K562 (cell line): Measurements from ENCODE around the gene TAS2R39.

Experiments
- BCL6 ChIP-seq: fragments of 250-450 bp; sonication (Bioruptor Pico); IDR thresholded peaks from 2 replicates; pipeline ENCODE4 v1.4.0; 2020
- PHB ChIP-seq: fragments of 250-450 bp; sonication (Bioruptor Pico); IDR thresholded peaks from 2 replicates; pipeline ENCODE4 v1.5.0; 2021
- POLR3G ChIP-seq: IDR thresholded peaks from 2 replicates; pipeline ENCODE4 v1.6.1; 2011; ENCODE audit not compliant: insufficient read length, insufficient replicate concordance; ENCODE audit errors: extremely low read depth
- RBM39 ChIP-seq: fragments of 200-400 bp; formaldehyde crosslinking; optimal IDR thresholded peaks from 2 replicates; pipeline ENCODE3; 2018; ENCODE audit warnings: low read depth, low read length
- SAP30 ChIP-seq: fragments of 200-600 bp; sonication (generic); IDR thresholded peaks from 2 replicates; pipeline ENCODE4 v1.6.1; 2012; ENCODE audit warnings: borderline replicate concordance, low read depth, mild to moderate bottlenecking, moderate library complexity, low read length, control low read depth, inconsistent platforms; ENCODE audit not compliant: insufficient read depth, poor library complexity, severe bottlenecking
- ZNF592 ChIP-seq: fragments of 450-650 bp; IDR thresholded peaks from 2 replicates; pipeline ENCODE4 v1.6.1; 2017; ENCODE audit warnings: antibody characterized with exemption, mild to moderate bottlenecking
- ZNF778 ChIP-seq: fragments of 450-650 bp; formaldehyde crosslinking; IDR thresholded peaks from 2 replicates; pipeline ENCODE4 v1.4.0; 2020; ENCODE audit warnings: mild to moderate bottlenecking, moderate library complexity

- TF ChIP-seq ZNF592 (no peak), ZNF778 (CRISPR knock-in tag) (no peak), POLR3G (no peak), PHB (CRISPR knock-in tag) (no peak), SAP30 (no peak), RBM39 (no peak), BCL6 (no peak)
Observed at GRCh38 chr7:143199040-143199439, 15.8 kb downstream of the TAS2R39 start.
